ENCODE results near the gene ATOH8. TPM values are rescaled to one million over a fixed set of nuclear protein-coding genes. Genes with fewer than 3 reads are reported as not detected.

Gene ATOH8
- total RNA-seq, 6 experiments from 2014 or later = 34.4 to 53.0 (median 45.5) TPM

DNA sequence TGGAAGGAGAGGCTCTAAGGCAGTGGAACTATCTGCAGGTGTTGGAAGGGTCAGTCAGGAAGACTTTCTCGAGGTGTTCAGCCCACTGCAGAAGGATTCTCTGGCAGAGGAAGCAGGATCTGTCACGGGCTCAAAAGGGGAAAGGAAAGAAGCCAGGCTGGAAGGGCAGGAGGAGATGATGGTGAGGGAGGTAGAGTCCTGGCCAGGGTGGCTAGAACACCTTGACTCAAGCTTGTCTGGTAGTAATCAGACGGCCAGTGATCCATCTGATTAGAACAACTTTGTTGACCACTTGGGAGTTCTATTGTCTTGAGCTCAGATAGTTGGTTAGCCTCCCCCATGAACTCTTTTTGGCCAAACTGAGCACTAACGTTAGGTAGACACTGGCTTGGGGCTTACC lies 9.7 kb upstream of the ATOH8 start:
- H3K4me1 Mint-ChIP-seq (ENCODE audit: low read depth) = peaks cover 81% of the 10 kb centered on the region
- no peaks in the 10 kb centered on the region for H3K9me3 Mint-ChIP-seq
- TF ChIP-seq, protein P1, sequence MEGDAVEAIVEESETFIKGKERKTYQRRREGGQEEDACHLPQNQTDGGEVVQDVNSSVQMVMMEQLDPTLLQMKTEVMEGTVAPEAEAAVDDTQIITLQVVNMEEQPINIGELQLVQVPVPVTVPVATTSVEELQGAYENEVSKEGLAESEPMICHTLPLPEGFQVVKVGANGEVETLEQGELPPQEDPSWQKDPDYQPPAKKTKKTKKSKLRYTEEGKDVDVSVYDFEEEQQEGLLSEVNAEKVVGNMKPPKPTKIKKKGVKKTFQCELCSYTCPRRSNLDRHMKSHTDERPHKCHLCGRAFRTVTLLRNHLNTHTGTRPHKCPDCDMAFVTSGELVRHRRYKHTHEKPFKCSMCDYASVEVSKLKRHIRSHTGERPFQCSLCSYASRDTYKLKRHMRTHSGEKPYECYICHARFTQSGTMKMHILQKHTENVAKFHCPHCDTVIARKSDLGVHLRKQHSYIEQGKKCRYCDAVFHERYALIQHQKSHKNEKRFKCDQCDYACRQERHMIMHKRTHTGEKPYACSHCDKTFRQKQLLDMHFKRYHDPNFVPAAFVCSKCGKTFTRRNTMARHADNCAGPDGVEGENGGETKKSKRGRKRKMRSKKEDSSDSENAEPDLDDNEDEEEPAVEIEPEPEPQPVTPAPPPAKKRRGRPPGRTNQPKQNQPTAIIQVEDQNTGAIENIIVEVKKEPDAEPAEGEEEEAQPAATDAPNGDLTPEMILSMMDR (IDR thresholded peaks at IDR 0.05) = no peak
- H3K27ac Mint-ChIP-seq = peak overlapping the region; percentile 98
- peak overlapping the region; percentile 84 for H3K4me3 Mint-ChIP-seq
- peaks cover 6% of the 10 kb centered on the region for H3K27me3 Mint-ChIP-seq (ENCODE audit: insufficient read depth)
- DNase-seq = no peak
- H3K36me3 Mint-ChIP-seq (ENCODE audit: low read depth) = peaks cover 7% of the 10 kb centered on the region; the same call in 1 of the 2 replicates

DNA sequence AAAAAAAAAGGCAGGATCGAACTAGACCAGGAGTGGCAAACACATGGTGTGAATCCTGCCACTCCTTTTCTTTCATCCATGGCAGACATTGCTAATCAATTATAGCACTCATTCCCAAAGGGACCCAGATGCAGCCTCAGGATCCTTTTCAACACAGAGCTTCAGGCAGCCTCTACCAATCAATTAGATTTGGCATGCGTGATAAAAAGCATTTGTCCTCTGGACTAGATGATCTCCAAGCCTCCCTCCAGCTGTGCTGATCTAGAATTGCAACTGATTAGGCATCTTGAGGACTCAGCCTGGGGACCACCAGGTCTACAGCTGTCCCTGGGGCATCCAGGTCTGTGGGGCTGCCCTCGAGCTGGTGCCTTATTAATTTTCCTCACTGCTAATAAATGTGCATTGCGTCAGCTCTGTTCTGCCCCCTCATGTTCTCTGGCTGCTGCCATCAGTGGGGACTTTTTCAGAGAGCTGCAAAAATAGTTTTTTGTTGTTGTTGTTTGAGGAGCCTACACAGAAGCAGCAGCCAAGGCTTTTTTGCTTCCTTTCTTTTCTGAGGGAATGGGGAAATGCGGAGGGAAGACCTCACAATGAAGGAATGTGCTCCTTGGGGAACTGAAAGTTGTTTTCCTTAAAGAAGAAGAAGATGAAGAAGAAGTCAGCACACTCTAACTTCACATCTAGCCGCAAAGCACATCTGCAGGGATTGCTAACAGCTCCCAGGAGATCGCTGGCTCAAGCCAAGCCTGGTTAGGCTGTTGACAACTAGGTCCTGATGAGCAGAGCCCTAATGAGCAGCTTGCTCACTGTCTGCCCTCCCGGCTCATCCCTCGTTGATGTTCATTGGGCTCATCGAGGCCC lies 8.8 kb upstream of the ATOH8 start:
- peak; percentile 39 for DNase-seq
- TF ChIP-seq, protein P1 (IDR thresholded peaks at IDR 0.05) = peak; percentile 30
- H3K4me1 Mint-ChIP-seq (ENCODE audit: low read depth) = peaks cover 85% of the 10 kb centered on the region
- peak overlapping the region; percentile 98 for H3K27ac Mint-ChIP-seq
- peak overlapping the region; percentile 84 for H3K4me3 Mint-ChIP-seq
- peaks cover 6% of the 10 kb centered on the region for H3K27me3 Mint-ChIP-seq (ENCODE audit: insufficient read depth)
- peaks cover 7% of the 10 kb centered on the region; the same call in 1 of the 2 replicates for H3K36me3 Mint-ChIP-seq (ENCODE audit: low read depth)
- no peaks in the 10 kb centered on the region for H3K9me3 Mint-ChIP-seq

DNA sequence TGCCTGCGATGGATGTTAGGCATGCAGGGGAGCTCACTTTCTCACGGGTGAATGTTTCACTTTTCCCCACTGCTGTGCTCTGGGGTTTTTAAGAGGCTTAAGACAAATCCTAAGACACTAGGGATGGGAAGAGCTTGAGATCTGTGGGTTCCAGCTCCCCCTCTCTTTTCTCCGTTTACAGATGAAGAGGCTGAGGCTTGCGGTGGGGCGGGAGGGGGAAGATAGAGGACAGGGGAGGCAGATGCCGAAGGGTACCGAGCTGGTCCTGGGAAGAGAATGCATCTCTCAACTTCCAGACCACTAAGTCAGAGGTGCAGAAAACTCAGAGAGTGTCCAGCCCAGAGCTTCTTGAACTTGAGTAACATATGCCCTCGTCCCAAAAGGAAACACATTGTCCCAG lies 8.2 kb upstream of the ATOH8 start:
- peaks cover 6% of the 10 kb centered on the region for H3K27me3 Mint-ChIP-seq (ENCODE audit: insufficient read depth)
- peak overlapping the region; percentile 98 for H3K27ac Mint-ChIP-seq
- peaks cover 7% of the 10 kb centered on the region; the same call in 1 of the 2 replicates for H3K36me3 Mint-ChIP-seq (ENCODE audit: low read depth)
- DNase-seq = no peak
- H3K4me1 Mint-ChIP-seq (ENCODE audit: low read depth) = peaks cover 89% of the 10 kb centered on the region
- no peaks in the 10 kb centered on the region for H3K9me3 Mint-ChIP-seq
- peak overlapping the region; percentile 84 for H3K4me3 Mint-ChIP-seq
- TF ChIP-seq, protein P1 (IDR thresholded peaks at IDR 0.05) = no peak

DNA sequence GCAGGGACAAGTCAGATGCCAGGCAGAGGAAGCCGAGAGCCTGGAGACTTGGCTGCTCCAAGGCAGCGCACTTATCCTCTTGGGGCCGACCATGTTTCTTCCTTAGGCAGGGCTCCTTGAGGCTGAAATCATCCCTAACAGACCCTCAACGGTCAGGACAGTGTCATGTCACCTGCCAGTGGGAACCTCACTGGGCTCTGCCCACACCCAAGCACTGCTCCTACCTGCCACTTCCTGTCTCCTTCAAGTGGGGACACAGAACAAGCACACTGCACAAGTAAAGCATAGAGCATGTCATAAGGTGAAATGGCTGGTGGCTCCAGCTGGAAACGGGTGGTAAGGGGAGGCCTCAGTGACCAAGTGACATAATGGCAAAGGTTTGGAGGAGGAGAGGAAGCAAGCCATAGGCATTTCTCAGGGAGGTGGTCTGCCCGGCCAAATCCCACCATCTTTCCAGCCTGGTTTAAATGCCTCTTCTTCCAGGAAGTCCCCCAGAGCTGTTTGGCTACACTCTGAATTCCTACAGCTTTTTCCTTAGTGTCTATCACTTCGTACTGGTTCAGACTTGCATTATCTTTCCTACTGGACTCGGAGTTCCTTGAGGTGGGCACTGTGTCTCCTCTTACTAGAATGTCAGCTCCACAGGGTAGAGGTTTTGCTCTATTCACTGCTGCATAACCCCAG lies 7.3 kb upstream of the ATOH8 start:
- H3K4me1 Mint-ChIP-seq (ENCODE audit: low read depth) = peaks cover 89% of the 10 kb centered on the region
- no peak overlapping the region for H3K4me3 Mint-ChIP-seq
- H3K27me3 Mint-ChIP-seq (ENCODE audit: insufficient read depth) = peaks cover 5% of the 10 kb centered on the region
- H3K9me3 Mint-ChIP-seq = no peaks in the 10 kb centered on the region
- peaks cover 7% of the 10 kb centered on the region; the same call in 1 of the 2 replicates for H3K36me3 Mint-ChIP-seq (ENCODE audit: low read depth)
- TF ChIP-seq, protein P1 (IDR thresholded peaks at IDR 0.05) = no peak
- H3K27ac Mint-ChIP-seq = no peak overlapping the region
- DNase-seq = no peak

DNA sequence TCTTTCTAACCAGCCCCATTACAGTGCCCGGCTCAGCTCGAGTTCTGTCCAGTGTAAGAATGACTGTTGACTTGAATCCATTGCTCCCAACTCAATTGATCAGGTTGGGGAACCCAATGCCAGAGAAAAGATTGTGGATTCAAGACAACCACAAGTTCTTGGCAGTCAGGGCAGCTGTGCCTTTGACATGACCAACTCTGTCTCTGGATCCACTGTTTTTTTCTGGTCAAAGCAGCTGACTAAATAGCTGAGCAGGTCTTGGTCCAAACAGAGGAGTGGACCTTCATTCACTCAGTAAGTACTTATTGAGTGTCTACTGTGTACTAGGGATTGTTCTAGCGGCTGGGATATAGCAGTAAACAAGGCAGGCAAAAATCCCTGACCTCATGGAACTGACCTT lies 6.3 kb upstream of the ATOH8 start:
- TF ChIP-seq, protein P1 (IDR thresholded peaks at IDR 0.05) = no peak
- Mint-ChIP-seq H3K4me1 (ENCODE audit: low read depth) (peaks cover 88% of the 10 kb centered on the region), H3K36me3 (ENCODE audit: low read depth) (peaks cover 7% of the 10 kb centered on the region; the same call in 1 of the 2 replicates), H3K4me3 (no peak overlapping the region), H3K27ac (no peak overlapping the region), H3K27me3 (ENCODE audit: insufficient read depth) (peaks cover 6% of the 10 kb centered on the region; the same call in 1 of the 2 replicates), H3K9me3 (no peaks in the 10 kb centered on the region)
- DNase-seq = no peak
